ENCODE results near the gene UBTD2. TPM values are rescaled to one million over a fixed set of nuclear protein-coding genes. Genes with fewer than 3 reads are reported as not detected.
"Not testable (repeated sequence)": the region's sequence is repeated elsewhere in the genome, so short reads cannot be mapped to it uniquely, and the experiment has no call there.

Gene UBTD2
- total RNA-seq, 1 donor from 2014 or later: 81.9 TPM

DNA sequence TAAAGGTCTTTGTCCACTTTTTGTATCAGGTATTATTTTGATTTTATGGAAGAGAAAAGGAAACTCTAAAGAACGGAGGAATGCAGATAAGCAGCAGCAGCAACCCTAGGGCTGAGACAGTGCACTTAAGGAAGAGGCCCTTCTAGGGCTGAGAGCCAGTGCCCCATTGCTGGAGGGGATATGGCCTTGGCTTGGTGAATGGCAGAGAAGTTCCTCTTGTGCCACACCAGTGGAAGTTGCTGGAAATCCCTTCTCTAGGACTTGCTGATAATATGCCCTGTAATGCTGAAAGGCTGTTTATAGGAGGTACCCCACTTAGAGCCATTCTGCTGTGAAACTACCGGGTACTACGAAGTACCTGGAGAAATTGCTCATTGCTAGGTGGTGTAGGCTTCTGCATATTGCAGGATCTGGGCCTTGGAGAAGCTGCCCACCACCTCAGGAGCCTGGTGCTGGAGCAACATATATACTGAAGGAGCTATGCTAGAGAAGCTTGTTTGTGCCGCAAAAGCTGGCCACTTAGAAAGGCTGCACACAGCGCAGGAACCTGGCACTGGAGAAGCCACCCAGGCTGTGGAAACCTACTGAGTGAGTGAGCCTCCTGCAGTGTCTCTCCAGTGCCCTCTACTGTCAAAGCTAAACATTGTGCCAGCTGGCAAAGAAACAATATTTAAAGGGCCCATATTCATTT, 9.6 kb upstream of the UBTD2 start:
- DNase-seq: peak; percentile 64

DNA sequence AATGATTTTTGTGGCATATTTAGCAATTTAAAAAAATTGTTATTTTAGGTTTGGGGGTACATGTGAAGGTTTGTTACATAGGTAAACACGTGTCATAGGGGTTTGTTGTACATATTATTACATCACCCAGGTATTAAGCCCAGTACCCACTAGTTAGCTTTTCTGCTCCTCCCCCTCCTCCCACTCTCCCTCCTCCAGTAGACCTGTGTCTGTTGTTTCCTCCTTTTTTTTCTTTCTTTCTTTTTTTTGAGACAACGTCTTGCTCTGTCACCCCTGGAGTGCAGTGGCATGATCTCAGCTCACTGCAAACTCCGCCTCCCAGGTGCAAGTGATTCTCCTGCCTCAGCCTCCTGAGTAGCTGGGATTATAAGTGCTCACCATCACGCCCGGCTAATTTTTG, 8.3 kb upstream of the UBTD2 start:
- DNase-seq: not testable (repeated sequence)

DNA sequence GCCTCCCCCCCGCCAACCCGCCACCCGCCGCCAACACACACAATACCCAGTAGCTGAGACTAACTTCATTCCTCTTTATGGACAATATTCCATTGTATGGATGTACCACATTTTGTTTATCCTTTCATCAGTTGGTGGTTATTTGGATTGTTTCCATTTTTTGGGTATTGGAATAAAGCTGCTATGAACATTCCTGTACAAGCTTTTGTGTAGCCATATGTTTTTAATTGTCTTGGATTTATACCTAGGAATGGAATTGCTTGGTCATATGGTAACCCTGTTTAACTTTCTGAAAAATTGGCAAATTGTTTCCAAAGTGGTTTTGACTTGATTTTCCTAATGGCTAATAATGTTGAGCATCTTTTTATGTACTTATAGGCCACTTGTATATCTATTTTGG, 4.9 kb upstream of the UBTD2 start:
- DNase-seq: no peak

- not testable (repeated sequence) for DNase-seq
Observed at GRCh38 chr5:172287140-172287539, 3.6 kb upstream of the UBTD2 start.

GRCh38 chr5:172285226-172286143, 1.9 kb upstream of the UBTD2 start:
- DNase-seq: peak; percentile 6

- DNase-seq: no peak
Observed at GRCh38 chr5:172284611-172284980, 1.0 kb upstream of the UBTD2 start.

GRCh38 chr5:172283862-172284610, 472 bp upstream of the UBTD2 start:
- DNase-seq: peak; percentile 77

DNA sequence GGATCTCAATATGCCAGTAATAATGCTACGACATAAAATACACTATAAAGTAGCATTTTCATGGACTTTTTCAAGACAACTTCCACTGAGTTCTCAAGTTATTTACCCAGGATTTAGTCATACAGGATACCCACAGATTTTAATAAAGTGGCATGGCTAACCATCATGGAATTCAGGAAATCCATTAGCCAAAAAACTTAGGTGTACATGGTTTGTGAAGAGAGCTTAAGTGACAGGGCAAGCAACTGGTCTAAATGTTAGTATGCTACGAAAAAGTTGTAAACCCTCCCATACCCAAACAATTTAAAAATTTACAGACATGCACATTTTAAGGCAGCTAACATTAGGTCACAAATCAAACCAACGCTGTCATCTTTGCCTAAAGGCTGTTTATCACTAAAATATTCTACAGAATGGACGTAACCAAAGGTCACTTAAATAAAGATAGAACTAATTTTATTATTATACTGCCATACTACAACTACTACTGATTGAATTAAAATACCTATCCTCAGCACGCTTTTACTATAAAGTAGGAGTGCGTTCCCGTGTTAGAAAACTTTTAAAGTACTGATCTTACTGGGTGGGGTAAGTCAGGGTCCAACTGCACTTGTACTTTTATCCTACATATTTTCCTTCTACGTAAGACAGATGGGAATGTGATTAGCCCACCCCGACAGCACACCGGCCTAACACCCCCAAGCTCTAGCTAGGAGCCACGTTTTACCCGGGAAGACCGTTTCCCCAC, 1.1 kb downstream of the UBTD2 start:
- DNase-seq: no peak

DNA sequence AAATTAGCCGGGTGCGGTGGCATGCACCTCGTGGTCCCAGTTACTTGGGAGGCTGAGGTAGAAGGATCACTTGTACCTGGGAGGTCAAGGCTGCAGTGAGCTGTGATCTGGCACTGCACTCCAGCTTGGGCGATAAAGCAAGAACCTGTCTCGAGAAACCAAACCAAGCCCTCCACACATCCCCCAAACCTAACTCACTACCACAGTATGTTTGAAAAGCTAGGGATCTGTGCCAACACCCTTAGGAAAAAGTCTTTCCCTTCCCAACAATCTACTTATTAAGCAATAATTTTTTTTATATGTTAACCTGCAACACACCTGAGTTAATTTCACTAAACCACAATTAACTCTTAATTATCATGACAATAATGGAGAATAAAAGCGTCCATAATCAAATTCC, 2.2 kb downstream of the UBTD2 start:
- DNase-seq: no peak

DNA sequence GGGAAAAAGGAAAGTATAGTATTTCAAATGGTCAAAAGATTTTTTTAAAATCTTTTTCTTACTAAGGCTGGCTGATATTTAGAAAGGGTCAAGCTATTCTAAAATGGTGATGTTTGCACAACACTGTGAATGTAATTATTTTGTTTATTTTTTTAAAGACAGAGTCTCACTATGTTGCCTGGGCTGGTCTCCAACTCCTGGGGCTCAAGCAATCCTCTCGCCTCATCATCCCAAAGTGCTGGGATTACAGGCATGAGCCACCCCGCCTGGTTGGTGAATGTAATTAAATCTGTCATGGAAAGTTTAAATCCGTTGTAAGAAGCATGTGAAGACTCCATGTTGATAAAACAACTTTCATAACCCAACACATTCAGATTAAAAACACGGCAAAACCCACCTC, 2.6 kb downstream of the UBTD2 start:
- DNase-seq: peak; percentile 2

GRCh38 chr5:172280317-172280716, 3.2 kb downstream of the UBTD2 start:
- no peak for DNase-seq

DNA sequence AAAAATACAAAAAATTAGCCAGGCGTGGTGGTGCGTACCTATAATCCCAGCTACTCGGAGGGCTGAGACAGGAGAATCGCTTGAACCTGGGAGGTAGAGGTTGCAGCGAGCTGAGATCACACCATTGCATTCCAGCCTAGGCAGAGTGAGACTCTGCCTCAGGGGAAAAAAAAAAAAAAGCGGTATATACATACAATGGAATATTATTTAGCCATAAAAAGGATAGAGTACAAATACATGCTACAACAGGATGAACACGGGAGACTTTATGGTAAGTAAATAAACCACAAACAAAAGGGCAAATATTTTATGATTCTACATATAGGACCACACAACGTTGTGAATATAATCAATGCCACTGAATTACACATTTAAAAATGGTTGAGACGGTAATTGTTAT, 5.2 kb downstream of the UBTD2 start:
- DNase-seq: no peak

- no peak for DNase-seq
Observed at GRCh38 chr5:172276214-172276613, 7.3 kb downstream of the UBTD2 start.

DNA sequence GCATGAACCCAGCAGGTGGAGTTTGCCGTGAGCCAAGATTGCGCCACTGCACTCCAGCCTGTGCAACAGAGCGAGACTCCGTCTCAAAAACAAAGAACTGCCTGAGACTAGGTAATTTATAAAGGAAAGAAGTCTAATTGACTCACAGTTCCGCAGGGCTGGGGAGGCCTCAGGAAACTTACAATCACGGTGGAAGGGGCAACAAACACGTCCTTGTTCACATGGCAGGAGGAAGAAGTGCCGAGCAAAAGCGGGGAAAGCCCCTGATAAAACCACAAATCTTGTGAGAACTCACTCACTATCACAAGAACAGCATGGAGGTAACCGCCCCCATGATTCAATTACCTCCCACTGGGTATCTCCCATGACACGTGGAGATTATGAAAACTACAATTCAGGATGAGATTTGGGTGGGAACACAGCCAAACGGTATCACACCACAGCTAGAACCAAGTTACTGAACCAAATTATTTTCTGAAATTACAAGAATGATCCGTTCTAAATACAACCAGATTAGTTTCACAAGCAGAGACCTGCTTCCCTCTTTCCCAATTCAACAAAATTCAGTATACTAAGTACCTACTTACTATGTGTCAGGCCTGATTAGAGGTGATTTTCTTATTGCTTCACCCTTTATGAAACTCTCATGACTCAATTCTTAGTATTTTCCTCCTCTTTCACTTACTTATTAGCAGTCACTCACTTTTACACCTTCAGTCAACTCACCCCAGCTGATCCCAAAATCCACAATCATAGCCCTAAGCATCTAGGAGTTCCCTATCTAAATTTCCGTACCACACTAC, 8.4 kb downstream of the UBTD2 start:
- DNase-seq: no peak

- DNase-seq: no peak
Observed at GRCh38 chr5:172267943-172268342, 15.6 kb downstream of the UBTD2 start.

GRCh38 chr5:172266676-172267092, 16.9 kb downstream of the UBTD2 start:
- DNase-seq: no peak

DNA sequence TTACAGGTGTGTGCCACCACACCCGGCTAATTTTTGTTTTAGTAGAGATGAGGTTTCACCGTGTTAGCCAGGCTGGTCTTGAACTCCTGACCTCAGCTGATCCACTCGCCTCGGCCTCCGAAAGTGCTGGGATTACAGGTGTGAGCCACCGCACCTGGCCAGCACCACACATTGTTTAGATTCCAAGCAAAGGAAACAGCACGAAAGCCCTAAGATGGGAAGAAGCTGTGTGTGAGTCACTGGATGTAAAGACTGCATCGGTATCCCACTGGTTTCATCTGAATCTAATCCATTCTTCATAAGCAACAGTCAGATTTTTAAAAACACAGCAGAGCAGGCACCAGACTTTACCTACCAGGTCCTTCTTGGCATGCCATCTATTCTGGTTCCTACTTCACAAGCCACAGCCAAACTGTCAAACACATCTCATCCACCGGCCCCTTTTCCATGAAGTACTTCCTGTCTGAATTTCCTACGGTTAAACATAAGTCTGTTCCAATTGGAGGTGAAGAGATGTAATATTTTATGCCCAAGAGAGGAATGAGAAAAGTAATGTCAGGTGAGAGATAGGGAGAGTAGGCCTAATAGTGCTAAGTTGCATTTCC, 17.4 kb downstream of the UBTD2 start:
- no peak for DNase-seq

DNA sequence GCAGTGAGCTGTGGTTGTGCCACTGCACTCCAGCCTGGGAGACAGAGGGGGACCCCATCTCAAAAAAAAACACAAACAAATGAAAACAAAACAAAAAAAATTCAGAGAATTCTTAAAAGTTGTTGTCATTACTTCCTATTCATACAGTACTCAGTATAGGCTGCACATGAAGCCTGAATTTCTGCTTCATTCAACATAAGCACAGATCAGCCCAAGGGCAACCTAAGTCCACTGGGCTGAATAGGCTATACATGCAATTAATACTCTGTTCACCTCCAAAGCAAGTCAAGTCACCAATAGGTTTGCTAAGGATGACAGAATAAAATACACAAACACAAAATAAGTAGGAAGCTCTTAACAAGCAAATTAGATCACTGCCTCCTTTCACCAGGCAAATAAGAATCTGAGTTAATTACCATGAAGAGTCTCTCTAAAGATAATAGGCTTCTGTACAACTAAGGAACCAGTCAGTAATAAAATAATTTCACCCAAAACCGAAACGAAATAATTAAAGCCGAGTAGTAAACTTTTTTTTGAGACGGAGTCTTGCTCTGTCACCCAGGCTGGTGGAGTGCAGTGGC, 18.7 kb downstream of the UBTD2 start:
- DNase-seq: no peak

- DNase-seq: no peak
Observed at GRCh38 chr5:172255444-172255843, 28.1 kb downstream of the UBTD2 start.

DNA sequence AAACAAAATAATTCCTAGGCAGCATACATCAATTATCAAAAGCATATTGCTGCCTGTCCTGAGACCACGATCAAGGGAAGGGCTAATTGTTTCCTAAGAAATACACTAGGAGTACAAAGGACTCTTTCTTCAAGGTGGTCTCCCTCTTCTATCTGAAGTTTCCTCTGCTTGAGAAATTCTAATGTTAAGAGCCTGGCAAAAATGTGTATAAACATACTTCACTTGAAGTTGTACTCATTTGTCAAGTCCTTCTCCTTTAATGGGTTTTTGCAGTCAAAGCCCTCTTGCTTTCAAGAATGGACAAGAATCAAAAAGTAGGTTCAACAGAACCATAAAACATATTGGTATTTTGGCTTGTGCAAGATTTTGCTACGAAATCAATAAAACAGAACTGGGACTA, 31.1 kb downstream of the UBTD2 start:
- no peak for DNase-seq

DNA sequence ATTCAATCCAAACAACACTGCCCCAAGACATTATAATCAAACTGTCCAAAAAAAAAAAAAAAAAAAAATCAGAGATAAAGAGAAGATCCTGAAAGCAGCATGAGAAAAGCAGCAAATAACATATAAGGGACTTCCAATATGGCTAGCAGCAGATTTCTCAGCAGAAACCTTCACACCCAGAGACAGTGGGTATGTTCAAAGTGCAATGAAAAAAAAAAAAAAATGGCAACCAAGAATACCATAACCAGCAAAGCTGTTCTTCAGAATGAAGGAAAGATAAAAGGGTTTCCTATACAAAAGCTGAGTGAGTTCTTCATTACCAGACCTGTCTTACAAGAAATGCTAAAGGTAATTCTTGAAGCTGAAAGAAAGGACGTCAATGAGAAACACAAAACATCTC, 32.1 kb downstream of the UBTD2 start:
- no peak for DNase-seq

Measured in occipital lobe (tissue), 2 donors.